HG02798 (cell line): Measurements from ENCODE around the gene KCNC1.
A peak's percentile ranks its signal among the peaks of the same experiment; 100 is the strongest.

Source experiments
- ATAC-seq: cut with Tn5 transposase; IDR thresholded peaks from one replicate; pipeline ENCODE4 v1.9.1; 2021; ENCODE audit warnings: mild to moderate bottlenecking; ENCODE audit not compliant: unreplicated experiment, poor library complexity

KCNC1 gene

DNA sequence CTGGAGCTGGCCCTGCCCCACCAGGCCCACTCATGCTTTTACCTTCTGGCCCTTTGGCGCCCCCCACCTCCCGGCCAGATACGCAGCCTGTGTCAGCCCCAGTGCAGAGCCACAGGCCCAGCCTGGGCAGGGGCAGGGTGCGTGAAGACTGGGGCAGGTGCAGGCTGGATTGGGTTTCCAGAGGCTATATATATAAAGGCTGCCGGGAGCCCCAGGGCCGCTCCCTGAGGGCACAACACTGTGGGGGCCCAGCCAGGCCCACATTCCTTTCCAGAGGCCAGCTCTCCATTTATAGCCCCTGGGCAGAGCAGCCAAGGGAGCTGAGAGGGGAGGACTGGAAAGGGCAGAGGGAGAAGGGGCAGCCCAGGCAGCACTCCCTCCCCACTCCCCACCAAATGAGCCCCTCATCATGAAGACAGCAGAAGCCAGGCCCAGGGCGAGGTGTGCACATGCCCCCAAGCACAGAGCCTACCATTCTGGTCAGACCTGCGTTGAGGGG is 20.2 kb upstream of the KCNC1 start:
- no peak for ATAC-seq

GRCh38 chr11:17714870-17715269 is 19.7 kb upstream of the KCNC1 start:
- ATAC-seq: no peak

- ATAC-seq: no peak
Observed at GRCh38 chr11:17716807-17717206, 17.8 kb upstream of the KCNC1 start.

GRCh38 chr11:17718015-17718414 is 16.6 kb upstream of the KCNC1 start:
- ATAC-seq: no peak

GRCh38 chr11:17718510-17718962 is 16.0 kb upstream of the KCNC1 start:
- ATAC-seq: no peak

DNA sequence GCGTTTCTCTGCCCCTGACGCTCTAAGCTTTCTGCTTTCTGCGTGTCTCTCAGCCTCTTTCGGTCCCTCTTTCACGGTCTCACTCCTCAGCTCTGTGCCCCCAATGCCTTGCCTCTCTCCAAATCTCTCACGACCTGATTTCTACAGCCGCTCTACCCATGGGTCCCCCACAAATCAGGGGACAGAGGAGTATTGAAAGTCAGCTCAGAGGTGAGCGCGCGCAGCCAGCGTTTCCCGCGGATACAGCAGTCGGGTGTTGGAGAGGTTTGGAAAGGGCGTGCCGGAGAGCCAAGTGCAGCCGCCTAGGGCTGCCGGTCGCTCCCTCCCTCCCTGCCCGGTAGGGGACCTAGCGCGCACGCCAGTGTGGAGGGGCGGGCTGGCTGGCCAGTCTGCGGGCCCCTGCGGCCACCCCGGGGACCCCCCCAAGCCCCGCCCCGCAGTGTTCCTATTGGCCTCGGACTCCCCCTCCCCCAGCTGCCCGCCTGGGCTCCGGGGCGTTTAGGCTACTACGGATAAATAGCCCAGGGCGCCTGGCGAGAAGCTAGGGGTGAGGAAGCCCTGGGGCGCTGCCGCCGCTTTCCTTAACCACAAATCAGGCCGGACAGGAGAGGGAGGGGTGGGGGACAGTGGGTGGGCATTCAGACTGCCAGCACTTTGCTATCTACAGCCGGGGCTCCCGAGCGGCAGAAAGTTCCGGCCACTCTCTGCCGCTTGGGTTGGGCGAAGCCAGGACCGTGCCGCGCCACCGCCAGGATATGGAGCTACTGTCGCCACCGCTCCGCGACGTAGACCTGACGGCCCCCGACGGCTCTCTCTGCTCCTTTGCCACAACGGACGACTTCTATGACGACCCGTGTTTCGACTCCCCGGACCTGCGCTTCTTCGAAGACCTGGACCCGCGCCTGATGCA is 15.3 kb upstream of the KCNC1 start, which contains the start of gene MYOD1:
Gene MYOD1 (plus strand): TSS at position 544 of the 910 bp plus-strand sequence. CDS start 212 bp downstream, at position 756.
- ATAC-seq: no peak

DNA sequence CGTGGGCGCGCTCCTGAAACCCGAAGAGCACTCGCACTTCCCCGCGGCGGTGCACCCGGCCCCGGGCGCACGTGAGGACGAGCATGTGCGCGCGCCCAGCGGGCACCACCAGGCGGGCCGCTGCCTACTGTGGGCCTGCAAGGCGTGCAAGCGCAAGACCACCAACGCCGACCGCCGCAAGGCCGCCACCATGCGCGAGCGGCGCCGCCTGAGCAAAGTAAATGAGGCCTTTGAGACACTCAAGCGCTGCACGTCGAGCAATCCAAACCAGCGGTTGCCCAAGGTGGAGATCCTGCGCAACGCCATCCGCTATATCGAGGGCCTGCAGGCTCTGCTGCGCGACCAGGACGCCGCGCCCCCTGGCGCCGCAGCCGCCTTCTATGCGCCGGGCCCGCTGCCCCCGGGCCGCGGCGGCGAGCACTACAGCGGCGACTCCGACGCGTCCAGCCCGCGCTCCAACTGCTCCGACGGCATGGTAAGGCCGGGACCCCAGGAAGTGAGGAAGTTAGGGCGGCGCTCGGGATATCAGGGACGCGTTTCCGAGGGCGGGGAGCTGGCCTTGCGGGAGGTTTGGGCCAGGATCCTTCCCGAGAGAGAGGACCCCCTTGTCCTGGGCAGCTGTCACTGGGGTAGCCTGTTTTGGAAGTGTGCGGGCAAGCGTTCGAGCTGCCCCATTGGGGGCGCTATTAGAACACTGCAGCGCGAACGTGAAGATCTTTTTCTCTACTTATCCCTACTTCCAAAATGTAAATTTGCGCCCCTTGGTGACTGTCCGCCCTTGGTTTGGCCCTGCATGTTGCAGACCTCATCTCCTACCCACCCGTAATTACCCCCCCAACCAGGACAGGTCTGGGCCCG is 14.4 kb upstream of the KCNC1 start:
- ATAC-seq: no peak

- ATAC-seq: no peak
Observed at GRCh38 chr11:17720796-17721171, 13.8 kb upstream of the KCNC1 start.

DNA sequence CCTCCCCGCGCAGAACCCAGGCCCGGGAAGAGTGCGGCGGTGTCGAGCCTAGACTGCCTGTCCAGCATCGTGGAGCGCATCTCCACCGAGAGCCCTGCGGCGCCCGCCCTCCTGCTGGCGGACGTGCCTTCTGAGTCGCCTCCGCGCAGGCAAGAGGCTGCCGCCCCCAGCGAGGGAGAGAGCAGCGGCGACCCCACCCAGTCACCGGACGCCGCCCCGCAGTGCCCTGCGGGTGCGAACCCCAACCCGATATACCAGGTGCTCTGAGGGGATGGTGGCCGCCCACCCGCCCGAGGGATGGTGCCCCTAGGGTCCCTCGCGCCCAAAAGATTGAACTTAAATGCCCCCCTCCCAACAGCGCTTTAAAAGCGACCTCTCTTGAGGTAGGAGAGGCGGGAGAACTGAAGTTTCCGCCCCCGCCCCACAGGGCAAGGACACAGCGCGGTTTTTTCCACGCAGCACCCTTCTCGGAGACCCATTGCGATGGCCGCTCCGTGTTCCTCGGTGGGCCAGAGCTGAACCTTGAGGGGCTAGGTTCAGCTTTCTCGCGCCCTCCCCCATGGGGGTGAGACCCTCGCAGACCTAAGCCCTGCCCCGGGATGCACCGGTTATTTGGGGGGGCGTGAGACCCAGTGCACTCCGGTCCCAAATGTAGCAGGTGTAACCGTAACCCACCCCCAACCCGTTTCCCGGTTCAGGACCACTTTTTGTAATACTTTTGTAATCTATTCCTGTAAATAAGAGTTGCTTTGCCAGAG is 13.2 kb upstream of the KCNC1 start:
- no peak for ATAC-seq

DNA sequence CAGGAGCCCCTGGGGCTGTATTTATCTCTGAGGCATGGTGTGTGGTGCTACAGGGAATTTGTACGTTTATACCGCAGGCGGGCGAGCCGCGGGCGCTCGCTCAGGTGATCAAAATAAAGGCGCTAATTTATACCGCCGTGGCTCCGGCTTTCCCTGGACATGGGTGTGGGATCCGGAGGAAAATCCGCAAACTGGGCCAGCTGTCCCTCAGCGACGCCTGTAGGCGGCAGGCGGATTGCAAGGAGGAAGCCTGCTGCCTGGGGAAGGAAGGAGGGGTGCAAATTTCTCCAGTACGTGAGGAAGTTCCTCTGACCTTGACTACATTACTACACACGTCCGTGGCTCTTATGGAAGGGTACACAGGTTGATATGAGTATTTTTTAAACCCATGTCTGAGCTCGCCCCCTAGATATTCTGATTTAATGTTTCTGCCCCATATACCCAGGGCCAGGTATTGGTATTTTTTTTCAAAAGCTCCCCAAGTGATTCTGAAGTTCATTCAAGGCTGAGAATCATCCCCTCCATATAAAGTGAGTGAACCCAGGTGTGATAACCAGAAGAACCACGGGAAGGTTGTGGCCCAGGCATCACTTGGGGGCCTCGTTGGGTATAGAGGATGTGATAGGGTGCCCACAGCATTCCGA is 12.5 kb upstream of the KCNC1 start:
- ATAC-seq: no peak

GRCh38 chr11:17724020-17724908 is 10.3 kb upstream of the KCNC1 start:
- ATAC-seq: no peak

- no peak for ATAC-seq
Observed at GRCh38 chr11:17725174-17725573, 9.4 kb upstream of the KCNC1 start.

DNA sequence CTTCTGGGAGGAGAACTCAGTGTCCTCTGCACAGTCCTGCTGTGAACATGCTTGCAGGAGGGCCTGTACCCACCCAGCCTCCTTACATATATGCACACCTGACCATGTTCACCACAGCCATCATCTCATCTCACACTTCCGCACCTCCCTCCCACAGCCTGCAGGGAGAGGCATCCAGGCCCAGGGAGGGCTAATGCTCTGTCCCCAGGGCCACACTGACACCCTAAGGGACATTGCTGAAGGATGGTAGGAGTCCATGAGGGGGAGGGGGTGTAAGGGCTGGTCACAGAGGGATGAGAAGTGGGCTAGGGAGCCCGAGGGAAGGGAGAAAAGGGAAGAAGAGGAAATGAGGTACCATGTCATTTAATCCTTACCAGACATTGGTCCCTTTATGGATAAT is 4.4 kb upstream of the KCNC1 start:
- ATAC-seq: no peak

DNA sequence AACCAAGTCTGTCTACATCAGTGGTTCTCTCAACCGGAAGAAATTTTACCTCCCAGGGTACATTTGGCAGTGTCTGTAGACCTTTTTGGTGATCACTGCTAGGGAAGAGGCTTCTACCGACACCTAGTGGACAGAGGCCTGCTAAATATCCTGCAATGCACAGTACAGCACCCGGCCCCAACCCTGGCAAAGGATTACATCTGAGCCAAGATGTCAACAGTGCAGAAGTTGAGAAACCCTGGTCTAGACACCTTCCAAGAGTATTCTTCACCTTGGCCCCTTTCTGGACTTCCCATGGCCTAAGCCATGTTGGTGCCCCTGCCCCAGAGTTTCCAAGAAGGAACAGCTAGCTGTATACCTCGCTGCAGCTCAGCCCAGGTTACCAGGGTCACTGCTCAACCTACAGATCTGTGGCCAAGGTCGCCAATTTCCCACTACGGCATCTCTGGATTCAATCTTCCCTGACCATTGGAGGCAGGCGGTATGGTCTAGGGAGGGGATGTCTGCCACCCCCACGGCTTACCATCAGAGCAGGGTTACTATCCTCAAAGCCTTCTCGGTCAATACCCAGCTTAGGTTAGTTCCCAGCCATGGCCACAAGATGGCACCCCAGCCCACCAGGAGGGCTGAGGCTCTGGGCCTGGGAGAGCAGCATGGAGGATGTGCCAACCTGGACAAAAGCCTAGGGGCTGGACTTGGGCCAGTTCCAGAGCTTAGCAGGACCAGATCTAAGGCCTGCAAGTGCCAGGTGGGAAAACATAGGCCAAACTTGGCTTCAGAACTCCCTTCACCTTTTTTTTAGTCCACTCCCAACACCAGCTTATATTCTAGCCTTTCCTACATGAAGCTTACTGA is 3.7 kb upstream of the KCNC1 start:
- peak; percentile 80 for ATAC-seq

- no peak for ATAC-seq
Observed at GRCh38 chr11:17733261-17733660, 1.3 kb upstream of the KCNC1 start.

DNA sequence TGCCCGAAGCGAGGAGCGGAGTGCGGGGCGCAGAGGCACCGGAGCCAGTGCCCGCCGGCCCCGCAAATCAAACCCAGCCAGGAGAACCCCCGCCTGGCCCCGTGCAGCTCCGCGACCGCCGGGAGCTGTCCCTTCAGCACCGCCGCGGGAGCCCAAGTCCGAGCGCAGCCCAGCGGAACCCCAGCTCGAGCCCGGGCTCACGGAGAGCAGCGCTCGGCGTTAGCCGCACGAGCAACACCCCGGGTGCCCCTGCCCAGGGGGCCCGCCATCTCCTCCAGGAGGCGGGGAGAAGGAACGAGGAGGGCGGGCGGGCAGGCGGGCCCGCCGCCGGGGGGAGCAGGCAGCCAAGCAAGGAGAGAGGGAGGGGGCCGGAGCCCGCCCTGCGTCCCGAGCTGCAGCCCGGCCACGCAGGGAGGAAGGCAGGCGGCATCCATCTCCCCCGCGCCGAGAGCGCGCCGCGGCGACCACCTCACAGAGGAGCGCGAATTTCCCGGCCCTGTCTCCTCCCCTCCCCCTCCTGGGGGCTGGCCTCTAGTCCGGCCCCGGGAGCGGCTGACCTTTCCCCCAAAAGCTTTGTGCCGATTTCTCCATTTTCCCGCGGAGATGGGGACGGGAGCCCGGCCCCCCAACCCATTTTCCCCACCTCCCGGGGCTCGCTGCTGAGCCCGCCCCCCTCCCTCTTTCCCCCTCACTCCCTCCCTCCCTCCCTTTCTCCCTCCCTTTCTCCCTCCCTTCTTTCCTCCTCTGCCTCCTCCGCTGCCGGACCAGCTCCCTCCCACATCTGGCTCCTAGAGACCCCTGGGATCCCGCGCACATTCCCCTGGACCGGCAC is 621 bp downstream of the KCNC1 start:
- ATAC-seq: peak; percentile 51
